Measurements from ENCODE around the gene HNMT. TPM values are rescaled to one million over a fixed set of nuclear protein-coding genes. Genes with fewer than 3 reads are reported as not detected.

The HNMT gene
- total RNA-seq, 1 donor from 2014 or later, result 67.4 TPM

GRCh38 chr2:137928547-137929518, 35.4 kb upstream of the HNMT start:
- ATAC-seq, result no peak
- H3K4me3 ChIP-seq, result no peak overlapping the region
- H3K36me3 ChIP-seq, result no peaks in the 10 kb centered on the region
- H3K9me3 ChIP-seq, result no peaks in the 10 kb centered on the region
- DNase-seq, result no peak
- H3K27ac ChIP-seq, result no peak overlapping the region
- H3K4me1 ChIP-seq, result no peaks in the 10 kb centered on the region
- no peaks in the 10 kb centered on the region for H3K27me3 ChIP-seq
- TF ChIP-seq, protein P1, sequence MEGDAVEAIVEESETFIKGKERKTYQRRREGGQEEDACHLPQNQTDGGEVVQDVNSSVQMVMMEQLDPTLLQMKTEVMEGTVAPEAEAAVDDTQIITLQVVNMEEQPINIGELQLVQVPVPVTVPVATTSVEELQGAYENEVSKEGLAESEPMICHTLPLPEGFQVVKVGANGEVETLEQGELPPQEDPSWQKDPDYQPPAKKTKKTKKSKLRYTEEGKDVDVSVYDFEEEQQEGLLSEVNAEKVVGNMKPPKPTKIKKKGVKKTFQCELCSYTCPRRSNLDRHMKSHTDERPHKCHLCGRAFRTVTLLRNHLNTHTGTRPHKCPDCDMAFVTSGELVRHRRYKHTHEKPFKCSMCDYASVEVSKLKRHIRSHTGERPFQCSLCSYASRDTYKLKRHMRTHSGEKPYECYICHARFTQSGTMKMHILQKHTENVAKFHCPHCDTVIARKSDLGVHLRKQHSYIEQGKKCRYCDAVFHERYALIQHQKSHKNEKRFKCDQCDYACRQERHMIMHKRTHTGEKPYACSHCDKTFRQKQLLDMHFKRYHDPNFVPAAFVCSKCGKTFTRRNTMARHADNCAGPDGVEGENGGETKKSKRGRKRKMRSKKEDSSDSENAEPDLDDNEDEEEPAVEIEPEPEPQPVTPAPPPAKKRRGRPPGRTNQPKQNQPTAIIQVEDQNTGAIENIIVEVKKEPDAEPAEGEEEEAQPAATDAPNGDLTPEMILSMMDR (IDR thresholded peaks at IDR 0.05), result no peak
- intact Hi-C loops (cut with DNase I), result no loop called here

DNA sequence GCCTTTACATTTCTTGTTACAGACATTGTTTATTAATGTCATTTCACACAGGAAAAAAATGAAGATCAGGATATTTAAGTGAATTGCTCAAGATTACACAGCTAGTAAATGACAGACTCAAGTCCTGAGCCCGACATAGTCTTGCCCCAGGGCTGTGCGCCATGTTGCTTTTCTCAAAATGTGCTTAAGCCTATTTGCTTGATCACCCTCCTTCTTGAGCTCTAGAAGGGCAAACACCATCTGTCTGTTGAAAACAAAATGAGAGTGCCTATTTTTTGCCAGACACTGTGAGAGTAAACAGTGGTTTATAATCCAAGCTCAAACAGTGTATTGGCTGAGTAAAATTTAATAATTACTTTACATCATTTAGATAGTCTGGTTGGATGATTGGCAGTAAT, 34.8 kb upstream of the HNMT start:
- intact Hi-C loops (cut with DNase I), result no loop called here
- Histone ChIP-seq H3K4me1 (no peaks in the 10 kb centered on the region), H3K27ac (no peak overlapping the region), H3K9me3 (no peaks in the 10 kb centered on the region), H3K4me3 (no peak overlapping the region), H3K36me3 (no peaks in the 10 kb centered on the region), H3K27me3 (no peaks in the 10 kb centered on the region)
- TF ChIP-seq, protein P1 (IDR thresholded peaks at IDR 0.05), result no peak
- DNase-seq (no peak), ATAC-seq (no peak)

- no peak overlapping the region for H3K4me3 ChIP-seq
- TF ChIP-seq, protein P1 (IDR thresholded peaks at IDR 0.05), result no peak
- intact Hi-C loops (cut with DNase I), result no loop called here
- DNase-seq (no peak), ATAC-seq (no peak)
- H3K27ac ChIP-seq, result no peak overlapping the region
- no peaks in the 10 kb centered on the region for H3K9me3 ChIP-seq
- no peaks in the 10 kb centered on the region for H3K27me3 ChIP-seq
- no peaks in the 10 kb centered on the region for H3K36me3 ChIP-seq
- no peaks in the 10 kb centered on the region for H3K4me1 ChIP-seq
Observed at GRCh38 chr2:137930146-137930545, 34.1 kb upstream of the HNMT start.

DNA sequence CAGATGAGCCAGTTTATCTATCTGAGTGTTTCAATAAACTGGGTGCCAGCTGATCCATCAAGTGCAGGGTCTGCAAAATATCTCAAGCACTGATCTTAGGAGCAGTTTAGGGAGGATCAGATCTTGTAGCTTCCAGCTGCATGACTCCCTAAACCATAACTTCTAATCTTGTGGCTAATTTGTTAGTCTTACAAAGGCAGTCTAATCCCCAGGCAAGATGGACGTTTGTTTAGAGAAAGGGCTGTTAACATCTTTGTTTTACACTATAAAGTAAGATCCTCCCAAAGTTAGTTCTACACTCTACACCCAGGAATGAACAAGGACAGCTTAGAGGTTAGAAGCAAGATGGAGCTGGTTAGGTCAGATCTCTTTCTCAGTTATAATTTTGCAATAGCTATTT, 28.7 kb upstream of the HNMT start:
- TF ChIP-seq, protein P1 (IDR thresholded peaks at IDR 0.05), result no peak
- Histone ChIP-seq H3K27me3 (no peaks in the 10 kb centered on the region), H3K27ac (no peak overlapping the region), H3K4me3 (no peak overlapping the region), H3K36me3 (no peaks in the 10 kb centered on the region), H3K4me1 (no peaks in the 10 kb centered on the region), H3K9me3 (no peaks in the 10 kb centered on the region)
- ATAC-seq, result no peak
- DNase-seq, result no peak
- intact Hi-C loops (cut with DNase I), result no loop called here

DNA sequence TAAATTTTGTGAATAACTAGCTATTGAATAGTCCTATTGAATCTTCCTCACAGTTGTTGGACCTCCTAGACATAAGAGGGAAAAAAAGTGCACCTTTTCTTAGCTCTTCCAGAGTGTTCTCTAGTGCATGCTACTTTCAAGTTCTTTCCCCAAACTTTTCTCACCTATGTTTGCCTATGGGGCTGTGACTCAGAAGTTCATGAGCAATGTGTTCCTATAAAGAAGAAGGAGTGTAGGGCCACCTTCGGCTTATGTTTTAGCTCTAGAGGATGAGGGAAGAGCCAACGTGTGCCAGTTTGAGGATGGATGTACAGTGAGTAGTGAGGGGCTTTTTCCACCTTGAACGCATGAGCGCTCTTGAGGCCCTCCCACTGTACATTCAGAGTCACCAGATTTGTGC, 27.0 kb upstream of the HNMT start:
- DNase-seq (no peak), ATAC-seq (no peak)
- TF ChIP-seq, protein P1 (IDR thresholded peaks at IDR 0.05), result no peak
- intact Hi-C loops (cut with DNase I), result no loop called here
- Histone ChIP-seq H3K4me1 (no peaks in the 10 kb centered on the region), H3K36me3 (no peaks in the 10 kb centered on the region), H3K27ac (no peak overlapping the region), H3K4me3 (no peak overlapping the region), H3K9me3 (no peaks in the 10 kb centered on the region), H3K27me3 (no peaks in the 10 kb centered on the region)

All from upper lobe of right lung (tissue), 1 donor.